ENCODE data around the gene DMWD.
"Not testable (repeated sequence)": the region's sequence is repeated elsewhere in the genome, so short reads cannot be mapped to it uniquely, and the experiment has no call there.

The DMWD gene

GRCh38 chr19:45769821-45770191, 22.8 kb downstream of the DMWD start:
- DNase-seq = peak; percentile 41

- peak; percentile 99 for DNase-seq
These were observed 23.5 kb downstream of the DMWD start, which contains the start of gene SIX5 for GRCh38 chr19:45768984-45769782. Gene SIX5, minus strand, starts transcription at chr19:45769252. Its CDS starts 408 bp downstream, at chr19:45768844.

- peak; percentile 51 for DNase-seq
These were observed 24.0 kb downstream of the DMWD start for GRCh38 chr19:45768655-45768983.

GRCh38 chr19:45767881-45768654, 24.6 kb downstream of the DMWD start:
- DNase-seq = peak; percentile 56

- DNase-seq = peak; percentile 86
These were observed 25.2 kb downstream of the DMWD start for GRCh38 chr19:45767410-45767880.

GRCh38 chr19:45766869-45767346, 25.7 kb downstream of the DMWD start:
- DNase-seq = no peak

GRCh38 chr19:45766296-45766868, 26.3 kb downstream of the DMWD start:
- DNase-seq = no peak

- DNase-seq = no peak
These were observed 26.8 kb downstream of the DMWD start for GRCh38 chr19:45765702-45766295.

GRCh38 chr19:45764945-45765701, 27.5 kb downstream of the DMWD start:
- DNase-seq = no peak

- DNase-seq = no peak
These were observed 28.2 kb downstream of the DMWD start for GRCh38 chr19:45764475-45764874.

- DNase-seq = no peak
These were observed 28.9 kb downstream of the DMWD start for GRCh38 chr19:45763691-45764294.

GRCh38 chr19:45762870-45763631, 29.6 kb downstream of the DMWD start:
- no peak for DNase-seq

- DNase-seq = no peak
These were observed 30.9 kb downstream of the DMWD start for GRCh38 chr19:45761714-45762113.

GRCh38 chr19:45758921-45759320, 33.7 kb downstream of the DMWD start:
- DNase-seq = no peak

GRCh38 chr19:45757695-45758094, 35.0 kb downstream of the DMWD start:
- no peak for DNase-seq

- no peak for DNase-seq
These were observed 38.3 kb downstream of the DMWD start for GRCh38 chr19:45754323-45754722.

- no peak for DNase-seq
These were observed 39.1 kb downstream of the DMWD start for GRCh38 chr19:45753548-45753947.

GRCh38 chr19:45752639-45753038, 40.0 kb downstream of the DMWD start:
- DNase-seq = no peak

GRCh38 chr19:45751483-45751882, 41.2 kb downstream of the DMWD start:
- DNase-seq = not testable (repeated sequence)

GRCh38 chr19:45747513-45747912, 45.1 kb downstream of the DMWD start:
- no peak for DNase-seq

GRCh38 chr19:45746866-45747265, 45.8 kb downstream of the DMWD start:
- DNase-seq = peak; percentile 20
